Left forelimb (tissue), 1 donor: ENCODE results near the gene CDH13.

Experiments
- DNase-seq: peaks from one replicate; pipeline ENCODE4 v3.0.0-alpha.2; 2018; ENCODE audit warnings: low spot score

The CDH13 gene

DNA sequence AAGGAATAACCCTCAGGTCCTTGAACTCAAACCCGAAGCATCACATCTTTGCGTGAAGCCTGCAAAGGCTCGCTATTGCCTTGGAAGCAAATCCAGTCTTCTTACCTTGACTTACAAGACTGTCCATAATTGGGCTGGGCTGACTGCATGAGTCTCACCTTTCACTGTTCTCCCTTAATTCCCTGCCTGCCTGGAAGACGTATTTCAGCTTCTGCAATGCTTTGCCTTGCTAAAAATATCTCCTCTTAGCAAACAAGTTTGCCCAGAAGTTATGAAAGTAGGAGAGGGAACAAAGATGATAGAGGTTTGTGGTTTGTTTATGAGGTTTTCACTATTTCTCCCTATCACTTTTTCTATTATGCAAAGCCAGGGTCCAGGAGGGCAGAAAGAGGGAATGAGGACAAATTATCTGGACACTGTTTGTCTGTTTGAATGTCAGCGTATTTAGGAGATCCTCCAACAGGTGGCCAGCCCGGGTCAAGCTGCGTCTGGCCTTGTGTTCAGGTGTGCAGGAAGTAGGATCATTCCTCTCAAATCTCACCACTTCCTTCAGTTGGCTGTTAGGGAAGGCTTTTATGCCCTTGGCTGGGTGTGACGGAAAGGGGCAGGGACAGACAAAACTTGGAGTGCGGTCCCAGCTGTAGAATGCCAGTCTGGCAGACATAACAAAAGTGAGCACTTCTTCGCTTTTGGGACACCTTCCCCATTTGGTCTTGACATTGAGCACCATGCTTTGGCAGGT is 488.9 kb downstream of the CDH13 start:
- no peak for DNase-seq

DNA sequence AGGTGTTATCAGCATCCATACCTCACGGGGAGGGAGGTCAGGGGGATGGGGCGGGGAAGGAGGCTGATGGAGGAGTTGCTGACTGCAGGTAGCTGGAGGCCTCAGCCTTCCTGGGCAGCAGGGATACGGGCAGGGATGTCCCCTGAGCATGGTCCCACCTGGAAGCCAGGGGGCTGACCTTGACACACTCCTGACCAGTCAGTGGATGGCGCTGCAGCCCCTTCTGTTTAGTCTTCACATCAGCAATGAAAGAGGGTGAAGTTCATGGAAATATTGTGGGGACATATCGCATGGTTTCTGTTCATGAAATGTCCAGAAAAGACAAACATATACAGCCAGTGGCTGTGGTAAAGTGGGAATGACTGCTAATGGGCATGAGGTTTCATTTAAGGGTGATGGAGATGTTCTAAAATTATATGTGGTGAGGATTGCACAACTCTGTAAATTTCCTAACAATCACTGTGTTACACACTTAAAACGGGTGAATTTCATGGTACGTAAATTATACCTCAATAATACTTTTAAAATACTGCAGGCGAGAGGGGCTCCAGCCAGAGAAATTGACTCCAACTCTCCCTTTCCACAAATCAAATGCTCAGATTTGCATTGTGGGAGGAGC is 489.6 kb downstream of the CDH13 start:
- no peak for DNase-seq

DNA sequence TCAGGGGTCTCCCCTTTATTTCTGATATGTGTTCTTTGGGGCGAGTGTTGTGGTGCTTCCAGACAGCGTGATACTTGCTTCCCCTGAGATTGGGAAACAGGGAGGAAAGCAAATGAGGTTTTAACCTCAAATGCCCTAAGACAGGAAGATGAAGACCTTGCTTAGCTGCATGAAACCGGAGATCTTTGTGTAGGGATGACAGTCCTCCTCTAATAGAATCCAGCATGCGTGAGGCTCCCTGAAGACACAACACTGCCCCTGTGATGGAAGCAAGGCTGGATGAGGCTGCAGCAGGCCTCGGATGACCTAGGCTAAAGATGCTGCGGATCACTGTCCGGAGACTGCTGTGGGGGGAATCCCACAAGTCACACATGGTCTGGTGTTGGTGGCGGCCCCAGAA is 491.0 kb downstream of the CDH13 start:
- DNase-seq = no peak

DNA sequence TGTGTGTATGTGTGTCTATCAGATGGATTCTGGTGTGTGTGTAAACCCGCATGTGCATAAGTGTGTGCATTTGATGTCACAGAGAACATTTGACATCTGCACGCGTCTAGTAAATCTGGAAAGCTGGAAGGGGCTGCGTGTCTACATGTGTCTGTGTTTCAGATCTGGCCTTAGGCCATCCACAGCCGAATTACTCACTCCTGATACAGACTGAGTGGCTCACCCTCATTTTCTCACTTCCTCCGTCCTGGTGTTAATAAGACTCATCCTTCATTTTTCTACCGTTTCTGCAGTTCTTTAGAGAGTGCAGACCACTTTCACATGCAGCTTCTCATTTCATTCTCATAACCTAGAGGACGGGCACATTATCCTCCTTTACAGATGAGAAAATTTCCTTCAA is 491.6 kb downstream of the CDH13 start:
- DNase-seq = no peak

DNA sequence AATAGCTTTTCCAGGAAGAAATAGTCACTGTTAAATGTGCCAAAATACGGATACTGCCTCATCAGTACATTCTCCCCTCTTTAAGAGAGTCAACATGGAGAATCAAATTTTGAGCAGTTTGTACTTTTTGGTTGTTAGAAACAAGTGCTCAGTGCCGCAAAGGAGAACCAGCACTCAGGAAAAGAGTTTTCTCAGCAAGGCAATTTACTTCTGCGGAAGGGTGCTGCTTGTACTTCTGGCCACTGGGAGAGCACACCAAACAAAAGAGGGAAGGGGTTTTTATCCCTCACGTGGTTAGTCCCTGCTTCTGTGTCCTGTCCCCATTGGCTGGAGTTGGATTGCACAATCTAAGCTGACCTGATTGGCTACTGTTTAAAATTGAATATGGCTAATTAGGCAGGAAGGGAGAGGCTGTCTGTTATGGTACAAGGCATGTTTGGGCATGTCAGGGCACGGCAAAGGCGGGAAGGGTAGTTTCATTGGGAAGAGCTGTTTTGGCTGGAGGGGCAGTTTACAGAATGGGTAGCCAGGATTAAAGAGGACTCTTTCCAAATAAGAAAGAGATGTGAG is 499.3 kb downstream of the CDH13 start:
- no peak for DNase-seq

DNA sequence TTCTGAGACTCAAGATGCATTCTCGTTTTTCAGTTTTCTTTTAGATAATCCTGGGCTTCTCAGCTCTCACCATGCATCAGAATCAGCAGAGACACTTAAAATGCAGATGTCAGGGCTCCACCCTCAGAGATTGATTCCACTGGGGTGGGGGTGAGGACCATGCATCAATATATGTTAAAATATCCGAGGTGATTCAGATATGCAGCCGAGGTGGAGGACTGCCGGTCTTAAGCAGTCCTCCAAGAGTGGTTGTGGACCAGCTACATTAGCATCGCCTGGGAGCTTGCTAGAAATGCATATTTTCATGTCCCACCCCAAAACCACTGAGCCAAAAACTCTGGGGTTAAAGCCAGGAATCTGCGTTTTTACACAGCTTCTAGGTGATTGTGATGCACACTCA is 501.3 kb downstream of the CDH13 start:
- DNase-seq = no peak

DNA sequence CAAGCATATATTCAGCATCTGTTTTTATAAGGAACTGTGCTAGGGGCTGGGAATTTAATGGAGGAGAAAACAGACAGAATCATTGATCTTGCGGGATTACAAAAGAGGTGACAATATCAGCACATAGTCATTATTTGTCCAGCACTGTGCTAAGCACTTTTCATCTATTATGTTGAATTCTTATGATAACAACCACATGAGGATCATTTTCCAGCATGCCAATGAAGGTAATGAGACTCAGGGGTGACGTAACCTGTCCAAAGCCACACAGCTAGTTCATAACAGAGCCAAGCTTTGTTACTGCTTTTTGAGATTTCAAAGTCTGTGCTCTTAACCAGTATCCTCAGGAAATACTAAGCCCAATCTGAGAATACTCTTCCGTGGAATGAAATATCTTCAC is 503.3 kb downstream of the CDH13 start:
- no peak for DNase-seq

DNA sequence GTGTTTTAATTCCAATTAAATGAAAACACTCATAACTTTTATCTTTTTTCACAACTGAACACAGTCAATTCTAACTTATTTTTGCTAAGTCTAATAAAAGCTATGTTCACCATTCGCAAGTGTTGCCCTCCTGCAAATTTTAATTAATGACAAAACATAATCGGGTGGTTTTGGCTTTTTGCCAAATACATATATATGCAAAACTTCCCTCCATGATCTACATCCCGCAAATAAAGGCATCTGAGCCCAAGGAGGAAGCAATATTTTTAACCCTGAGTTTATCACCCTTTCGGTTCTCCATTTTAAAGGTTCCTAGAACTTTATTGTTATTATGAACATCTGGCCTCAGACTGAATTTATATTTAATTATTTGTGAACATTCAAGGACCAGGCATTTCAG is 507.9 kb downstream of the CDH13 start:
- no peak for DNase-seq

DNA sequence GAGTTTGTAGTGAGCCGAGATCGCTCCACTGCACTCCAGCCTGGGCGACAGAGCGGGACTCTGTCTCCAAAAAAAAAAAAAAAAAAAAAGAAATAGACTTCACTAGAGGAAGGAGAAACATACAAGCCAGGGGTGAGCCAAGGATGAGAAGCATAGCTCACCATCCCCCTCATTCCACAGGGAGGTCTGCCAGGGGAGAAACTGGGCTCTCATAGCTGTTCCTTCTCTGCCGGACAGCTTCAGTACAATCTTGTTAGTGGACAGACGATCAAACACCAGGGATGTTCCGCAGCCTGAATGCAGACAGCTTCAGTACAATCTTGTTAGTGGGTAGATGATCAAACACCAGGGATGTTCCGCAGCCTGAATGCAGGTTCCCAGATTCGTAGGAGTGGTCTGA is 509.6 kb downstream of the CDH13 start:
- no peak for DNase-seq

DNA sequence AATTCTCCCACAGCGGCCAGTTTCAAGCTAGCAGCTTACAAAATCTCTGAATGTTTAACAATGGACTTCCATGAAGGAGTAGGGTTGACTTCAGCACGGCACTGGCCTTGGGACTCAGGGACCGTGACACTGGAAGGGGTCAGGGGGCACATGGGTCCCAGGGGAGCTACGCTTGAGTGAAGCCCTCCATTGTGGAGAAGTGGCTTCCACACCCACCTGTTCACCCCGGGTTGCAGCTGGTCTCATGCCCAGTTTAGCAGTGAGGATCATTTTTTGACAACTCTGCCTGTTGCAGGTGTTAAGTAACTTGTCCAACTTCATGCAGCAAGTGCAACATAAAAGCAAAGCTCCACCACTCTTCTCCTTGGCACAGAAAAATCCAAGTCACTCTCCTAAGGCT is 510.2 kb downstream of the CDH13 start:
- DNase-seq = no peak

DNA sequence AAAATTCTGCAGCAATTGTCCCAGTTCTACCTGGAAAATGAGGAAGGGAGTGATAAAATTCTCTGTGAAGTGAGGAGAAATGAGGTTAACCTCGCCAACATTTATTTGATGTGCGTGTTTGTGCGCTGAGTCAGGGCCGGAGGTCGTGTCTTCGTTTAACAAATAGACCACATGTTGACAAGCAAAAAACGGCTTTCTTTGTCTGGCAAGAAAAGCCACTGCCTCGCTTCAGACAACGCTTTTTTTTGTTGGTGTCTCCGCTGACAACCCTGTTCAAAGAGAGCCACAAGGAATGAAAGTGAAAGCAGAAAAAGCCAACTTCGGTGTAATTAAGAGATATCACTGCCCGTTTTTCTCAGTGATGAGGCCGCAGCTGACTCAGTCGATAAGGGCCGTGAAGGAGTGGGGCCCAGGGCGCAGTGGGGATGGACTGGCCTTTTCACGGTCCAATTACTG is 510.6 kb downstream of the CDH13 start:
- DNase-seq = no peak

DNA sequence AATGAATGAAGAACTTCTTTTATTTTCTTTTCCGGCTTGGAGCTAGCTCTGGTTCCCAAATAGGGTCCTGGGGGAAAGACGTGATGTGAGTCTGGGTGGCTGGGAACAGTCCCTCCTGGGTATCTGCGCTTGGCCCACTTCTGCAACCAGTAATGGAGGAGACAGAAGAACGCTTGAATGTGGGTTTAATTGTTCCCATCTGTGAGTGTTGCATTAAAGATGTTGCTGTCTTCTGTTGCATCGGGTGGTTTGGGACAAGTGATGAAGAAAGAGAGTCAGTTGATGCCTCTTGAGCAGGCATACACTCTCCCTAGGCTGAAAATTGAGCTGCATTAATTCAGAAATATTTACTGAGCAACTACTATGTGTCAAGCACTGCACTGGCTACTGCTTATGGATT is 511.1 kb downstream of the CDH13 start:
- DNase-seq = no peak

DNA sequence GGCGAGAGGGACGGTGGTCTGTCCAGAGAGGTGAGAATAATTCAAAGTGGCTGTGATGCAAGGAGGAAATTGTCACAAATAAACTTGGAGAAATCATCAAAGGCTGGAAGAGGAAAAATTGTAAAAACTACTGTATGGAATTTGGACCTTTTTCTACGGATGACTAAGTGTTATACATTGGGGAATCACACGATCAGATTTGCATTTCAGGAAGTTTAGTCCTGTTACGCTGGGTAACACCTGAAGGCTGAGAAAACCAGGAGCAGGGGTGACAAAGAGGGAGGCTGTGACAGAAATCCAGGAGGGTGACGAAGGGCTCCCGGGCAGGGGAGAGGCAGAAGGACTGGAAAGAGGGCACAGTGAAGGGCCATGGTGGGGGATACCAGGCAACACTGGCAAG is 511.7 kb downstream of the CDH13 start:
- no peak for DNase-seq

DNA sequence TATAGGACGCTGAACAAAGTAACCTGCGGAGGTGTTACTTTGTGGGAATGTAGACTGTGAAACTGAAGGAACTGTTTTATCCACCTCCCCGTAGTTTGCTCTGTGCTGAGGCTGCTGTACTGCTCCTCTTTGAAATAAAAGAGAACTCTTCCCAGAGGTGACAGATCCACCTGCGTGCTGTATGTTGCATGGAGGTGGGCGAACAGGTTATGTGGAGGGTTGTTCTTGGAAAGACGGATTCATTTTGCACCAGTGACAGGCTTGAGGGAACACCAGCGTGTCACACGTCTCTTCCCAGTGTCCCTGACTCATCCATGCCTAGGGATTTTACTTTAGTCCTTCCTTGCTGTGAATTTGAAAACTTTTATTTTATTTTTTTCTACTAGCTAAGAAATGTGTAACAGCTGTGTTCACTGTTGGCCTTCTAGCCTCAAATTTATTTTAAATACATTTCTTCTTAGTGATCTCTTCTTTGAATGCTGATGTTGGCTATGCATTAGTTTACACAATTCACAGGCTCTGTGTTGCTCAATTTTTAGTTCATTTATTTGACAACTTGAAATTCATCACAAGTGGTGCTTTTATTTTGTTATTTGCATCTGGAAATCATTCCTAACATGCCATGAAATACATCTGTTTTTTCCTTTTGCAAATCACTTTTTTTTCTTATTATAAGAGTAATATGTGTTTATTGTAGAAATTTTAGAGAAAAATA is 512.4 kb downstream of the CDH13 start:
- DNase-seq = no peak

DNA sequence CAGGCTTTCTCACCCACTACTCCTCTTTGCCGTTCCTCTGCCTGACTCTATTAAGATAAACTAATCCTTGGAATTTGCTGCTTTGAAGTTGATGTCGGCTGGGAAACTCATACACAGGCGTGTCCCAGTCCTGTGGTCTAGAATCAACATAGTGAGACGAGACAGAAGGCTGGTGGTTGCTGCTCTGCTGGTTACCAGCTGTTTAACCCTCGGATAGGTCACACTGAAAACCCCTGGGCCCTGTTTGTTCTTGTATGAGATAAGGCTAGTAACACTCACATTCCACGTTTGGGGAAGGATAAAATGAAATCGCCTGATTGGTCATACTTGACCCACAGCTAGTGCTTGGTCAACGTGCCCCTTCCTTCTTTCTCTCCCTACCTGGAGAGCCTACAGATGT is 517.0 kb downstream of the CDH13 start:
- DNase-seq = no peak

DNA sequence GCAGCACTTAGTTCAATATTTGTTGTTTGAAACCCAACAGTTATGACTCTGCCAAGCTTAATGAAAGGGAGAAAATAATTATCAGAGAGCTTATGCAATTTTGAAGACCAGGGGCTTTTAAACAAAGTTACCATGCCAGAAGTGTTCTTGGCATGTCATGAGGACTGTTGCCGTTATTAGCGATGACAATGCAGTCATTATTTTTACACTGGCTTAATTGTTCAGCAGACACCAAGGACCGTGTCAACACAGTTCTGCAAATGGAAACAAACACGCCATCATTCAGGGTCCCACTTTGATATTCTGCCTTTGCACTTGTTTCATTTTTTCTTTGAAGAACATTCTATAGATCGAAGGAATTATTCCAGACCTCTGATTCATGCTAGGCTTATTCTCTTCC is 518.5 kb downstream of the CDH13 start:
- DNase-seq = no peak

DNA sequence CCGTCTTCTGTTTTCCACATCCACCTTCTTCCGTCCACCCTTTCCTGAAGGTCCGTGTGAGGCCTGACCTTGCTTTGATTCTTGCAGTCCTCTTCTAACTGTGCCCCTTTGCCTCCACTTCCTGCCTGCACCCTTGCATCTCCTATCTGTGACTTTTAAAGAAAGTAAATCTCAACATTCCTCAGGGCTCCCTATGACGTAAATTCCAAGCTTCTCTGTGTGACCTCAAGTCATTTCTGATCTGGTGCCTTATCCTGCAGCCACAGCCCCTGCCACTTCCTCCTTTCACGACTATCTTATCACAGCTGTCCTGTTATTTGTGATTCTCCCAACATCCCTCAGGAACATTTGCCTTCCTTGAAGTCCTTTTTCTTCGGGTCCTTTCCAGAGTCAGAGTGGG is 520.5 kb downstream of the CDH13 start:
- DNase-seq = no peak

DNA sequence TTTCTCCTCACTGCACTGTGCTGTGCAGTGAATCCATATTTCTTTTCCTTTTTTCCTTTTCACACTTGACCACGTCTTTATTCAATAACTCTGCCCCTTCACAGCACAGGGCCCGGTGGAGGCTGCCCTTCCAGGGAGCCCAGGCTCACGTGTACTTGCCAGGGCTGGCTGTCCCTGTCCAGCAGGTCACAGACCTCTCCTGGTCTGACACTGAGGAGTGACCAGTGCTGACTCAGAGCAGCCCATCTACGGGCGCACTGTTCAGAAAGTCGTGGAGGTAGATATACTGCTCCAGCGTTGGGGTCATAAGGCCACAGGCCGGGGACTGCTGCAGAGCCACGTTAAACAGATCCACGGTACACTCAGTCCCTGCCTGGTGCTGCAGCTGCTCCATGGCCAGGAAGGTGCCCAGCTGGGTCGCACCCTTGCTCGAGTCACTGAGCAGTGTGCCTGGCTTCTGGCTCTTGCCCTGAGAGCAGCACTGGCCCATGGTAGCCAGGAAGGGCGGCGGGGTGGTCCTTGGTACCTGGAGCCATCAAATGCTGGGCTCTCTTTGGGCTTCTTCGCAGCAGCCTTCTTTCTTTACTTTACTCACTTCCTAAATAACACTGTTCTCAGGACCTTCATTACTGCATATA is 531.7 kb downstream of the CDH13 start:
- DNase-seq = no peak

DNA sequence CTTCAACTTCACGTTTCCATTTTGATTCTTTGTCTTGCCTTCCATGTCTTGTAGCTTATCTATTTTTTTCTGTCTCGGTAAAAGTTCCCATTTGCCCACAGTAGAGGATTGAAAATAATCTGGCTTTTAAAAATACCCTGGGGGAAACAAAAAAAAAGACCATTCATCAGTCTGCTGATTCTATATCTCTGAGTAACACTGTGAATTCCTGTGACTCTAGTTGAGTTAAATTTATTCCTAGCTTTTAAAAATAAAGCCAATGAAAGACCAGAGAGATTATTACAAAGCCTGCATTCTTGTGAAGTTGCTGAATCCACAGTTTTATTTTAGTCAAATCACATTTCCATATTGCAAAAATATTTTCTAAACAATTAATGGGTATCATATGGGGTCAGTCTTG is 532.3 kb downstream of the CDH13 start:
- no peak for DNase-seq

DNA sequence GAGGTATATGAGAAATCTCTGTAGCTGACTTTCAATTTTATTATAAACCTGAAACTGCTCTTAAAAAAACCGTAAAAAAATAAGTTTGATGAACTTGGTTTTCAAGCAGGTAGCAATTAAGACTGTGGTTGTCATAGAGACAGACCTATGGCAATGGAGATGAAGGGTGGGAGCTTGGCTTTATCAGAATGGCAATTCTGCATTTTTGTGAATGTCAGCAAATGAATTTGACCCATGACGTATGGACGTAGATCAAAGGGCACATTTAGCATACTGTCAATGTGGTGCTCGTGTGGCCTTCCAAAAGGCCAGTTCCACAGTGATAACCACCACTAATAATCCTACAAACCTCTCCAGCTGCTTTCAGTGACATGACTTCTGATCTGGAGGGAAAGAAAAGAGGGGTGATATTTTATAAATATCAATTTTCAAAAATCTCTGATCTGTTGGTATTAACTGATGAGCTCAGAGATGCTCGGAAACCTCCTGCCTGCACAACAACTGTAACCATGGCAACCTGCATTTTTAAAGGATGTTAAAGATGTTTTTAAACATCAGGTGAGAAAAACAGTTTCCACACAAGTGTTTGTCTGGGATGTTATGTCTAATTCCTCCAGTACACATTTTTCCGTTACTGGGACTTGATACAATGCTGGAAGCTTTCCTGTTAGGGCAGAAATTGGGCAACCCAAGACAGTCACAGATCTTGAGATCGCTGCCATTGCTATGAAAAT is 533.7 kb downstream of the CDH13 start:
- no peak for DNase-seq

DNA sequence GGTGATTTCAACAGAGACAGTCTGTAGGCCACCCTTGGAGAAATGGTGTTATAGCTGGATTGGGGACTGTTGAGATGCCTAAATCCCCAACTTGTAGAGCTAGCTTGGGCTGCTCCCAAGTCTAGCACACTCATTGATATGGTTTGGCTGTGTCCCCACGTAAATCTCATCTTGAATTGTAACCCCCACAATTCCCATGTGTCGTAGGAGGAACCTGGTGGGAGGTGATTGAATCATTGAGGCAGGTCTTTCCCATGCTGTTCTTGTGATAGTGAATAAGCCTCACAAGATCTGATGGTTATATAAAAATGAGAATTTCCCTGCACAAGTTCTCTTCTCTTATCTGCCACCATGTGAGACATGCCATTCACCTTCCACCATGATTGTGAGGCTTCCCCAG is 536.0 kb downstream of the CDH13 start:
- no peak for DNase-seq

DNA sequence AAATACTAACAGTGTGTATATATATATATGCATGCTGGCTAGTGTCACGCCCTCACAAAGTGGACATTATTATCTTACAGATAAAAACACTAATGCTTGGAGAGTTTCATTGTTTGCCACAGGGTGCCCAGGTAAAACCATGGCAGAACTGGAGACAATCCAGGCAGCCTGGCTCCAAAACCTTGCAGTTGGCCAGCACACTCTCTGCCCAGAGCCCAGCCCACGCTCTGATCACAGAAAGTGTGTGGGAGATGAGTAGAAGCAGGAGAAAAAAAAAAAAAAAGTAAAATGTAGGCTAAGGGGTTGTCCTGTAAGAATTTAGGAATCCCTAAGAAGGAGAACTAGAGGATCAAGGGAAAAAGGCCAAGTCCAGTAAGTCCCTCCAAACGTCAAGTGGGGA is 538.0 kb downstream of the CDH13 start:
- DNase-seq = no peak
